Liver (tissue), 9 donors: ENCODE measurements around the gene OCA2. TPM values are rescaled to one million over a fixed set of nuclear protein-coding genes. Genes with fewer than 3 reads are reported as not detected.

Source experiments
- DNase-seq: peaks from one replicate; pipeline ENCODE4 v3.0.0-alpha.2; 2017; ENCODE audit warnings: low spot score
- H3K27ac ChIP-seq, 2 donors: one replicate each; pipeline ENCODE4 v1.7.0; 2013; ENCODE audit warnings: inconsistent platforms in 2 of 2, low read length in 2 of 2, control low read depth in 1 of 2, low read depth in 1 of 2, mild to moderate bottlenecking in 1 of 2
- H3K27me3 ChIP-seq, 4 donors: one replicate each; pipeline versions ENCODE4 v1.6.1 to v1.7.0; 2013; ENCODE audit warnings: low read length in 3 of 4, inconsistent platforms in 1 of 4, mild to moderate bottlenecking in 1 of 4, moderate library complexity in 1 of 4; ENCODE audit not compliant: control insufficient read depth in 4 of 4, insufficient read depth in 4 of 4
- H3K36me3 ChIP-seq, 4 donors: one replicate each; pipeline versions ENCODE4 v1.6.1 to v1.7.0; 2013; ENCODE audit warnings: low read length in 3 of 4, mild to moderate bottlenecking in 3 of 4, low read depth in 1 of 4, moderate library complexity in 1 of 4; ENCODE audit not compliant: control insufficient read depth in 4 of 4, insufficient read depth in 3 of 4
- H3K4me1 ChIP-seq, 4 donors: one replicate each; pipeline versions ENCODE4 v1.6.1 to v1.7.0; 2013; ENCODE audit warnings: low read length in 3 of 4, mild to moderate bottlenecking in 3 of 4, moderate library complexity in 1 of 4; ENCODE audit not compliant: control insufficient read depth in 4 of 4, insufficient read depth in 4 of 4
- H3K4me3 ChIP-seq, 3 donors: one replicate each; pipeline versions ENCODE4 v1.6.1 to v1.7.0; 2013; ENCODE audit warnings: low read length in 3 of 3, control low read depth in 1 of 3, low read depth in 1 of 3, mild to moderate bottlenecking in 1 of 3
- H3K9ac ChIP-seq, 2 donors: one replicate each; pipeline ENCODE4 v1.7.0; 2013; ENCODE audit warnings: low read length in 2 of 2, mild to moderate bottlenecking in 2 of 2, moderate library complexity in 2 of 2, control low read depth in 1 of 2, low read depth in 1 of 2
- H3K9me3 ChIP-seq, 4 donors: one replicate each; pipeline versions ENCODE4 v1.6.1 to v1.7.0; 2013; ENCODE audit warnings: low read length in 3 of 4; ENCODE audit not compliant: control insufficient read depth in 4 of 4
- ATF3 ChIP-seq: IDR thresholded peaks from 2 replicates; pipeline ENCODE4 v1.6.1; 2016; ENCODE audit warnings: antibody characterized with exemption
- CTCF ChIP-seq: fragments of 150-350 bp; IDR thresholded peaks from 2 replicates; pipeline ENCODE4 v1.5.1; 2017; ENCODE audit warnings: improper control_type of control experiment, low read depth, low read length; ENCODE audit not compliant: missing input control
- EGR1 ChIP-seq, 2 donors: IDR thresholded peaks; 2 replicates each; pipeline ENCODE4 v1.6.1; 2016 to 2018; ENCODE audit warnings: antibody characterized with exemption in 2 of 2, low read depth in 2 of 2
- FOXA1 ChIP-seq: IDR thresholded peaks from 2 replicates; pipeline ENCODE4 v1.6.1; 2016; ENCODE audit warnings: antibody characterized with exemption
- FOXA2 ChIP-seq: IDR thresholded peaks from 2 replicates; pipeline ENCODE4 v1.6.1; 2016; ENCODE audit warnings: antibody characterized with exemption
- GABPA ChIP-seq, 2 donors: IDR thresholded peaks in 1 of 2; conservative IDR thresholded peaks in 1 of 2; 2 replicates each; pipeline ENCODE4 v1.6.1; 2016; ENCODE audit warnings: antibody characterized with exemption in 2 of 2, mild to moderate bottlenecking in 1 of 2, moderate library complexity in 1 of 2
- HNF4A ChIP-seq, 2 donors: conservative IDR thresholded peaks; 2 replicates each; pipeline ENCODE4 v1.6.1; 2016; ENCODE audit warnings: antibody characterized with exemption in 2 of 2, mild to moderate bottlenecking in 2 of 2
- HNF4G ChIP-seq: IDR thresholded peaks from 2 replicates; pipeline ENCODE4 v1.6.1; 2016; ENCODE audit warnings: antibody characterized with exemption
- JUND ChIP-seq, 2 donors: IDR thresholded peaks; 2 replicates each; pipeline ENCODE4 v1.6.1; 2016; ENCODE audit warnings: antibody characterized with exemption in 2 of 2
- MAX ChIP-seq: IDR thresholded peaks from 2 replicates; pipeline ENCODE4 v1.6.1; 2016; ENCODE audit warnings: antibody characterized with exemption
- NR2F2 ChIP-seq: IDR thresholded peaks from 2 replicates; pipeline ENCODE4 v1.6.1; 2016; ENCODE audit warnings: antibody characterized with exemption
- RAD21 ChIP-seq, 2 donors: IDR thresholded peaks; 2 replicates each; pipeline ENCODE4 v1.6.1; 2016; ENCODE audit warnings: antibody characterized with exemption in 2 of 2, mild to moderate bottlenecking in 2 of 2
- REST ChIP-seq: IDR thresholded peaks from 2 replicates; pipeline ENCODE4 v1.6.1; 2016; ENCODE audit warnings: antibody characterized with exemption, mild to moderate bottlenecking
- RXRA ChIP-seq, 2 donors: IDR thresholded peaks; 2 replicates each; pipeline ENCODE4 v1.6.1; 2017 to 2018; ENCODE audit warnings: antibody characterized with exemption in 2 of 2, mild to moderate bottlenecking in 1 of 2
- SP1 ChIP-seq: IDR thresholded peaks from 2 replicates; pipeline ENCODE4 v1.6.1; 2018; ENCODE audit warnings: antibody characterized with exemption, mild to moderate bottlenecking
- TAF1 ChIP-seq: conservative IDR thresholded peaks from 2 replicates; pipeline ENCODE4 v1.6.1; 2016; ENCODE audit warnings: antibody characterized with exemption, mild to moderate bottlenecking
- YY1 ChIP-seq: IDR thresholded peaks from 2 replicates; pipeline ENCODE4 v1.6.1; 2016; ENCODE audit warnings: antibody characterized with exemption, mild to moderate bottlenecking
- ZBTB33 ChIP-seq: IDR thresholded peaks from 2 replicates; pipeline ENCODE4 v1.6.1; 2016; ENCODE audit warnings: antibody characterized with exemption
- WGBS: extraction: QIAGEN DNeasy Blood & Tissue Kit; methylation state at CpG from one replicate; pipeline ENCODE4 v1.1.7; 2013; 5-methylcytosine and 5-hydroxymethylcytosine counted together
- polyA plus RNA-seq, 2 donors: library from polyadenylated mRNA; stranded (reverse) in 1 of 2; unstranded in 1 of 2; fragments of 200-250 nt in 1 of 2; fragments of >200 nt in 1 of 2; fragmentation: Nextera tagmentation in 1 of 2; extraction: Ambion mirVana in 1 of 2; gene quantifications; one replicate each; pipeline versions ENCODE4 v1.2.1 to v1.2.3, GENCODE V29; 2013 to 2015
- total RNA-seq, 2 donors: library from RNA; depleted of rRNA; stranded (reverse); fragments of >200 nt; gene quantifications; one replicate each; pipeline ENCODE4 v1.2.3, GENCODE V29; 2014
- donor health status: healthy.
- donor health status: healthy.
- donor health status: healthy.
- donor health status: healthy.
- donor health status: healthy.

The OCA2 gene
- total and polyA plus RNA-seq, 4 donors, result 0.02 to 0.56 (median 0.15) TPM

GRCh38 chr15:28091313-28091712, 7.8 kb downstream of the OCA2 start:
- no peak for DNase-seq
- TF ChIP-seq ZBTB33, result no peak
- no peak for TF ChIP-seq HNF4A (conservative IDR thresholded peaks at IDR 0.05)
- TF ChIP-seq JUND (IDR thresholded peaks at IDR 0.05), result no peak
- Histone ChIP-seq H3K27ac (no peak overlapping the region), H3K9me3 (peaks cover 2 to 16% (median 4%) of the 10 kb centered on the region in 4 donors), H3K27me3 (peaks cover 0 to 5% (median 0%) of the 10 kb centered on the region in 4 donors), H3K36me3 (no peaks in the 10 kb centered on the region), H3K4me3 (no peak overlapping the region), H3K4me1 (peaks cover 12 to 20% (median 14%) of the 10 kb centered on the region in 4 donors), H3K9ac (no peak overlapping the region)
- WGBS, result 96% methylated on average over 2 of the region's 2 CpGs

GRCh38 chr15:28086175-28086703, 12.9 kb downstream of the OCA2 start:
- H3K27ac ChIP-seq, result no peak overlapping the region
- H3K4me1 ChIP-seq, result peaks cover 0 to 11% (median 6%) of the 10 kb centered on the region in 4 donors
- TF ChIP-seq ATF3 (no peak), YY1 (no peak), FOXA1 (no peak), GABPA (IDR thresholded peaks at IDR 0.05 in 1 of 2, conservative IDR thresholded peaks at IDR 0.05 in 1 of 2) (no peak), JUND (IDR thresholded peaks at IDR 0.05) (no peak), SP1 (no peak), REST (no peak), EGR1 (IDR thresholded peaks at IDR 0.05; ENCODE audit: low read depth in 2 of 2) (no peak), CTCF (peak; percentile 64), RXRA (IDR thresholded peaks at IDR 0.05) (peak; percentile 24 to 41), NR2F2 (no peak), ZBTB33 (no peak), HNF4A (conservative IDR thresholded peaks at IDR 0.05) (no peak), TAF1 (no peak), HNF4G (no peak), FOXA2 (no peak), MAX (no peak), RAD21 (IDR thresholded peaks at IDR 0.05) (peak; percentile 70 to 77)
- peaks cover 0 to 10% (median 1%) of the 10 kb centered on the region in 4 donors for H3K9me3 ChIP-seq
- no peaks in the 10 kb centered on the region for H3K36me3 ChIP-seq
- no peak overlapping the region for H3K4me3 ChIP-seq
- WGBS, result 21% methylated on average over 2 of the region's 2 CpGs
- no peak overlapping the region for H3K9ac ChIP-seq
- H3K27me3 ChIP-seq, result no peaks in the 10 kb centered on the region
- DNase-seq, result peak; percentile 61
